Effector memory CD4-positive, alpha-beta T cell (primary cell): Measurements from ENCODE around the gene ABCG4.
"Not testable (repeated sequence)": the region's sequence is repeated elsewhere in the genome, so short reads cannot be mapped to it uniquely, and the experiment has no call there.

ENCODE experiments used
- DNase-seq, 3 donors: peaks; one replicate each; pipeline ENCODE4 v3.0.0-alpha.2; 2020
- H3K27ac ChIP-seq: 2 replicates; pipeline ENCODE4 v1.7.0; 2013; ENCODE audit warnings: mild to moderate bottlenecking, low read length, moderate library complexity; ENCODE audit not compliant: insufficient read depth, poor library complexity, severe bottlenecking
- H3K27me3 ChIP-seq: replicated peaks from 2 replicates; pipeline ENCODE4 v1.7.0; 2013; ENCODE audit warnings: mild to moderate bottlenecking, low read length; ENCODE audit not compliant: insufficient read depth, control insufficient read depth, poor library complexity, severe bottlenecking
- H3K36me3 ChIP-seq: 2 replicates; pipeline ENCODE4 v1.7.0; 2013; ENCODE audit warnings: mild to moderate bottlenecking, low read length, moderate library complexity; ENCODE audit not compliant: control insufficient read depth, insufficient read depth
- H3K4me1 ChIP-seq: 2 replicates; pipeline ENCODE4 v1.7.0; 2013; ENCODE audit warnings: low read length, mild to moderate bottlenecking; ENCODE audit not compliant: control insufficient read depth, insufficient read depth, poor library complexity, severe bottlenecking
- H3K4me3 ChIP-seq: 2 replicates; pipeline ENCODE4 v1.7.0; 2013; ENCODE audit warnings: low read length, low read depth, mild to moderate bottlenecking; ENCODE audit not compliant: insufficient read depth, poor library complexity, severe bottlenecking
- H3K9me3 ChIP-seq: 2 replicates; pipeline ENCODE4 v1.7.0; 2013; ENCODE audit warnings: mild to moderate bottlenecking, low read length, moderate library complexity; ENCODE audit not compliant: control insufficient read depth

ABCG4 gene

DNA sequence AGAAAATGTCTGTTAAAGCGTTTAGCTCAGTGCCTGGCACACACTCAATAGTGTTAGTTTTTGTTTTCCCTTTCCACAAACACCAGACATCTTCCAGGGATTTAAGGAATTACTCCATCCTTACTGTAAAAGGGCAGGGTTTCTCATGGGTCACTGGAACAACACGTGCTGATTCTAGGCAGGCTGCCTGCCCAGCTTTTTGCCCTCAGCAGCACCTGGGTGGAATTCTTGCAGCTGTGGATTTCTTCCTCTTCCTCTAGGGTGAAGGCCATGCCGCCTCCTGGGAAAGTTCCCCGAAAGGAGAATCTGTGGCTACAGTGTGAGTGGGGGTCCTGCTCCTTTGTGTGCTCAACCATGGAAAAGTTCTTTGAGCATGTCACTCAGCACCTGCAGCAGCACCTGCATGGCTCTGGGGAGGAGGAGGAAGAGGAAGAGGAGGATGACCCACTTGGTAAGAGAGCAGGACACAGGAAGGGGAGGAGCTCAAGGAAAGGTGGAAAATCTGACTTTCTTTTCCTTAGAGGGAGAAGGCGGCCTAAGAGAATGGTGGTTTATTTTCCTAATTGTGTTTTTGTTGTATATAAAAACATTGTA lies 22.1 kb upstream of the ABCG4 start:
- peaks cover 9% of the 10 kb centered on the region for H3K4me1 ChIP-seq
- no peak overlapping the region for H3K4me3 ChIP-seq
- peaks cover 28% of the 10 kb centered on the region for H3K36me3 ChIP-seq
- no peaks in the 10 kb centered on the region for H3K27me3 ChIP-seq
- DNase-seq, result no peak
- H3K27ac ChIP-seq, result no peak overlapping the region
- H3K9me3 ChIP-seq, result no peaks in the 10 kb centered on the region

DNA sequence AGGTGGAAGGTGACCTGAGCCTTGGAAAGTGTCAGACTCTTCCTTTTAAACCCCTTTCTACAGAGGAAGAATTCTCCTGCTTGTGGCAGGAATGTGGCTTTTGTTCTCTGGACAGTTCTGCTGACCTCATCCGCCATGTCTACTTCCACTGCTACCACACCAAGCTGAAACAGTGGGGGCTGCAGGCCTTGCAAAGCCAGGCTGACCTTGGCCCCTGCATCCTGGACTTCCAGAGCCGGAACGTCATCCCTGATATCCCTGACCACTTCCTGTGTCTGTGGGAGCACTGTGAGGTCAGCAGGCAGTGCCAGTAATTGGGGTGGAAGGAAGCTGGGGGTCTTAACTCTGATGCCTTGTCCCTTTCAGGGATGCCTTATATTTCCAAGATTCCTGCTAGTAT lies 18.2 kb upstream of the ABCG4 start:
- no peaks in the 10 kb centered on the region for H3K4me1 ChIP-seq
- H3K27me3 ChIP-seq, result no peaks in the 10 kb centered on the region
- DNase-seq, result no peak
- H3K27ac ChIP-seq, result no peak overlapping the region
- H3K36me3 ChIP-seq, result peaks cover 42% of the 10 kb centered on the region
- no peak overlapping the region for H3K4me3 ChIP-seq
- H3K9me3 ChIP-seq, result no peaks in the 10 kb centered on the region

DNA sequence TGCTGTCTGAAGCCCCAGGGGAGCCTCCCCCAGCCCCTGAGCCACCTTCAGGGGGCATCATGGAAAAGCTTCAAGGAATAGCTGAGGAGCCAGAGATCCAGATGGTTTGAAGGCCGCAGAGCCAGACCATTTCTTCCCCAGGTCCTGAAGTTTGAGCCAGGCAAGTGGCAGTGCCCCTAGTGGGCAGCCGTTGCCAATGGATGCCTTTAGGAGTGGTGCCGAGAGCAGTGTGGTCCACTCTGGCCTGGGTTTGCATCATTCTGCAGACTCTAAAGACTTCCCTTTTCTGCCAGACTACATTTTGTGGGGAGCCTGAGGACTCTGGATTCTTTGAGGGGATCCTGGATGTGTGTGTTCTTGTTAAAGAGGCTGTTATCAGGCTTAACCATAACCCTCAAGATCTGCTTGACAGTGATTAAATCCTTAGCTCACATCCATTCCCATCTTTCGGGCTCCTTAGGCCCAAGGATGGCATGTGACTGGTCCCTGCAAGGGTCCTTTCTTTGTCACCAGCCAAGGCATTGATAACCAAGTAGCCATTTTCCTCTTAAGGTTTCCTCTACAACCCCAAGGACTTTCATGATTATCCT lies 14.4 kb upstream of the ABCG4 start:
- Histone ChIP-seq H3K36me3 (peaks cover 42% of the 10 kb centered on the region), H3K4me3 (no peak overlapping the region), H3K27me3 (no peaks in the 10 kb centered on the region), H3K9me3 (no peaks in the 10 kb centered on the region), H3K4me1 (no peaks in the 10 kb centered on the region), H3K27ac (no peak overlapping the region)
- no peak for DNase-seq

DNA sequence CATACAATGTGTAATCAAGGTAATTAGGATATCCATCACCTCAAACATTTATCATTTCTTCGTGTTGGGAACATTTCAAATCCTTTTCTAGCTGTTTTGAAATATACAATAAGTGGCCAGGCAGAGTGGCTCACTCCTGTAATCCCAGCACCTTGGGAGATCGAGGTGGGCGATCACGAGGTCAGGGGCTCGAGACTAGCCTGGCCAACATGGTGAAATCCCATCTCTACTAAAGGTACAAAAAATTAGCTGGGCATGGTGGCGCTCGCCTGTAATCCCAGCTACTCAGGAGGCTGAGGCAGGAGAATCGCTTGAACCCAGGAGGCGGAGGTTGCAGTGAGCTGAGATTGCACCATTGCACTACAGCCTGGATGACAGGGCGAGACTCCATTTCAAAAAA lies 9.6 kb upstream of the ABCG4 start:
- not testable (repeated sequence) for H3K27ac ChIP-seq, H3K4me3 ChIP-seq, DNase-seq, H3K9me3 ChIP-seq, H3K36me3 ChIP-seq, H3K27me3 ChIP-seq, H3K4me1 ChIP-seq

DNA sequence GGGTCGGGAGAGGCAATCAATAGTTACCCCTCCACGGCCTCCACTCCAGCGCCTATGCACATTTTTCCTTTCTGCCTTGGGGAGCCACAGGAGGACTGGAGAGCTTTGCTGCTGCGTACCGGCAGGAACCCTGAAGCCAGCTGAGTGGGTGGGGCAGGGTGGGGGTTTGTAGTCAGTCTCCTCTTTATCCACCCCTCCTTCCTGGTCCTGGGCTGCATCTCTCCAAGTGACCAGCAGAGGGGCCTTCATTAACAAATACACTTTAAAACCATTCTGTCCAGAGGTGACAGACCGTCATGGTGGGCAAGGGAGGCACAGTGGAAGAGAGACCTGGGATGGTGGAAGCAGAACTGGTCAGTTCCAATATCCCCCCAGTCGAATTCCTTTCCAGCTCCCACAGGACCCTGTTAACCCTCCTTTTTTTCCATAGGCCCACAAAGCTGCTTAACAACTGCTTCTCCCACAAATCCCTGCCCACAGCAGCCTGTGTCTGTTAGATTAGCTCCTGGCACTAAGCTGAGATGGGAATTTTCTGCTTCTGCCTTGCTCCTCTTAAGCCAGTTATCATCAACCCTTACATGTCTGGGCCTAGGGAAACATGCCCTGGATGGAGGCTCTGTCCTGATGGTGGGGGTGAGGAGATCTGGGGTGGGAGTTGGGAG lies 3.9 kb upstream of the ABCG4 start:
- Histone ChIP-seq H3K9me3 (no peaks in the 10 kb centered on the region), H3K27me3 (peaks cover 14% of the 10 kb centered on the region), H3K4me3 (no peak overlapping the region), H3K27ac (no peak overlapping the region), H3K36me3 (no peaks in the 10 kb centered on the region), H3K4me1 (peaks cover 12% of the 10 kb centered on the region)
- DNase-seq, result no peak

DNA sequence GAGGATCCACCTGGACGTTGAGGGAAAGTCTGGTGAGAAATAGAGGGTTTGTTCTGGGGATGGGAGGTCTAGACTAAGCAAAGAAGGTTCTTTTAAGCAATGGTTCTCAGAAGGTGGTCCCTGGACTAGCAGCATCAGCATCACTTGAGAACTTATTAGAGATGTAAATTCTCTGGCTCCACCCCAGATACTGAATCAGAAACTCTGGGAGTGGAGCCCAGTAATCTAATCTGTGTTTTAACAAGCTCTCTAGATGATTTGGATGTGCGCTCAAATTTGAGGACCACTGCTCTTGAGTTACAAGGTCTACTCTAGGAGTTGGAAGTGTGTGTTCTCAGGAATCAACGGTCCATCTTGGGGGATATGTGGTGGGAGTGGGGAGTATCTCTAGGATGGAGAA lies 3.3 kb upstream of the ABCG4 start:
- H3K9me3 ChIP-seq, result no peaks in the 10 kb centered on the region
- H3K27me3 ChIP-seq, result peaks cover 14% of the 10 kb centered on the region

DNA sequence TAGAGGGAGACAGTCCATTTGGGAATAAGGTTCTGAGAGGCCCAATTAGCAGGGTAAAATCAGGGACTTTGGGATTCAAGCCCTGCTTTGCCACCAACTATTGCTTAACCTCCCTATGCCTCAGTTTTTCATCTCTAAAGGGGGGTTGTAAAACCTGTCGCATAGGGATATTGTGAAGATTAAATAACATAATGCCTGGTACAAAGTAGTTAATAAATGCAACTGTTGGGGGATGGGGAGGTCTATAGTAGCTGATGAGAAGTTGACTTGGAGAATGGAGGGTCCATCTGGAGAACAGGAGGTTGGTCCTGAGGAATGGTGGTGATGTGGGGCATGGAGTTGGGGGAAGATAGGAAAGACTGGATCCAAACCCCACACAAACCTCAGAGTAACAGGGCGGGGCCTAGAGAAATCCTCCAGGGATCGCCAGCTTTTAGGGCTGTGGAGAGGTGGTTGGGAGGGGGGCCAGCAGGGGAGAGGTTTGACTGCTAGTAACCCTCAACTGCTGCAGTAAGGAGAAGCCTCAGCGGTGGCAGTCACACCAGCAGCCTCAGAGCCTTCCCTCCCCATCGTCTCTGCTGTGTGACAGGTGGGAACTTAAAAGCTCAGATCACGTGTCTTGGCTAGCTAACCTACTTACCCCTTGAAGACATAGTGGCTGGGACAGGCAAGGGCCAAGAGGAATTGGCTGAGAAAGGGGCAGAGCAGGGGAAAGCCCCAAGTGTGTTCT lies 1.1 kb upstream of the ABCG4 start:
- H3K4me3 ChIP-seq, result no peak overlapping the region
- H3K27me3 ChIP-seq, result peaks cover 14% of the 10 kb centered on the region

More for the DNA sequence above, 3.3 kb upstream of the ABCG4 start:
- Histone ChIP-seq H3K36me3 (no peaks in the 10 kb centered on the region), H3K27ac (no peak overlapping the region), H3K4me1 (peaks cover 12% of the 10 kb centered on the region), H3K4me3 (no peak overlapping the region)
- DNase-seq, result no peak

DNA sequence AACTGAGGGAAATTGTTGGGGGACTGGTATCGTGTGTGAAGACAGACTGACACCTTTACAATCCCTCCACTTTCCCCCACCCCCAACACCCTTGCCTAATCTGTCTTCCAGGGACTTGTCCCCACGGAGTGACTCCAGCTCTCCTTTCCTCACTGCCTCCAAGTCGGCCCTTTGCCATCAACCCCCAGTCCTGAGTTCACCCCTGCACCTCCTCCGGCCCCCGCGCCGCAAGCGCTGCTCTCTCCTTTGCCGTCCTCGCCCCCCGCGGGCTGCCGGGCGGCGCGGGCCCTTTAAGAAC lies 183 bp upstream of the ABCG4 start:
- Histone ChIP-seq H3K27ac (no peak overlapping the region), H3K27me3 (peaks cover 14% of the 10 kb centered on the region), H3K4me1 (peaks cover 12% of the 10 kb centered on the region), H3K36me3 (no peaks in the 10 kb centered on the region), H3K9me3 (no peaks in the 10 kb centered on the region), H3K4me3 (peak overlapping the region; percentile 67)
- DNase-seq, result no peak

More for the DNA sequence above, 1.1 kb upstream of the ABCG4 start:
- no peaks in the 10 kb centered on the region for H3K36me3 ChIP-seq
- DNase-seq, result no peak
- peaks cover 12% of the 10 kb centered on the region for H3K4me1 ChIP-seq
- H3K27ac ChIP-seq, result no peak overlapping the region
- H3K9me3 ChIP-seq, result no peaks in the 10 kb centered on the region

DNA sequence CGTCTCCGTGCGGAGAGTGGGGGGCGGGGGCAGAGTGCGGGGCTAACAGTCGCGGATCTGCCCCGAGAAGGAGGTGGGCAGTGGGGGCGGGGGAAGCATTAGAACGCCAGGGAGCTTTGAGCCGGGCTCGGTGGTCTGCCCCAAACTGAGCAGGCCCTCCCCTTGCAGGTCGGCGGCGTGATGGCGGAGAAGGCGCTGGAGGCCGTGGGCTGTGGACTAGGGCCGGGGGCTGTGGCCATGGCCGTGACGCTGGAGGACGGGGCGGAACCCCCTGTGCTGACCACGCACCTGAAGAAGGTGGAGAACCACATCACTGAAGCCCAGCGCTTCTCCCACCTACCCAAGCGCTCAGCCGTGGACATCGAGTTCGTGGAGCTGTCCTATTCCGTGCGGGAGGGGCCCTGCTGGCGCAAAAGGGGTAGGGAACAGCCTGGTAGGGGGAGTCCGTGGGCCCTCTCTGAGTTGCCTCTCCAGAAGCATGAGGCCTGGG lies 979 bp downstream of the ABCG4 start:
- DNase-seq, result no peak
- peaks cover 14% of the 10 kb centered on the region for H3K27me3 ChIP-seq
- no peak overlapping the region for H3K27ac ChIP-seq
- H3K9me3 ChIP-seq, result no peaks in the 10 kb centered on the region
- H3K4me1 ChIP-seq, result peaks cover 12% of the 10 kb centered on the region
- H3K36me3 ChIP-seq, result no peaks in the 10 kb centered on the region
- no peak overlapping the region for H3K4me3 ChIP-seq

DNA sequence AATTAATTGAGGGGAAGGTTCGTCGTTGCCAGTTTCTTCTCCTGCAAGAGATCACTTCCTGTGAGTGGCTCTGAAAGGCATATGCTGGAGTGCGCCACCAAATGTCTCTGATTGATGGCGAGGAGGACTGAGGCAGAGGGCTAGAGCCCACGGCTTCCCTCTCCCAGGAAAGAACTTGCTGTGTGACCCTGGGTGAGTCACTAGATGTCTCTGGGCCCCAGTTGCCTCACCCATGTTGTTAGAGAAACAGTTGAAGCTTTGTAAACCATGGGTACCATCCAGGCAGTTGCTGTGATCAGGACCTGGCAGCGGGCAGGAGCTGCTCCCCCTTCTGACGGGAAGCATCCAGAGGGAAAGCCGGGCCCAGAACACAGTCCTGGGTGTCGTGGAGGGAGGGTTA lies 3.2 kb downstream of the ABCG4 start:
- peaks cover 8% of the 10 kb centered on the region for H3K27me3 ChIP-seq

More for the DNA sequence above, 3.2 kb downstream of the ABCG4 start:
- H3K9me3 ChIP-seq, result no peaks in the 10 kb centered on the region
- no peak overlapping the region for H3K27ac ChIP-seq
- H3K36me3 ChIP-seq, result no peaks in the 10 kb centered on the region
- DNase-seq, result no peak
- H3K4me3 ChIP-seq, result no peak overlapping the region
- H3K4me1 ChIP-seq, result peaks cover 12% of the 10 kb centered on the region
